ENCODE measurements around the gene TSEN15.
A peak's percentile ranks its signal among the peaks of the same experiment; 100 is the strongest.

Gene TSEN15

GRCh38 chr1:184051485-184052193 lies at the start of gene TSEN15:
Gene TSEN15, plus strand, starts transcription at chr1:184051730. Its CDS starts 26 bp downstream, at chr1:184051756.
- Histone ChIP-seq H3K27me3 (ENCODE audit: insufficient read depth, low read depth, severe bottlenecking) (no peaks in the 10 kb centered on the region), H3K36me3 (no peaks in the 10 kb centered on the region), H3K9me3 (ENCODE audit: severe bottlenecking) (no peaks in the 10 kb centered on the region), H3K27ac (peak within 1 kb of the TSS; percentile 92), H3K4me3 (ENCODE audit: low read depth, low read length) (peak within 1 kb of the TSS; percentile 61)
- peak; percentile 75 for DNase-seq
- TF ChIP-seq CTCF (IDR thresholded peaks at IDR 0.05; ENCODE audit: low read depth, low read length), result no peak

GRCh38 chr1:184002071-184002470 lies 49.5 kb upstream of the TSEN15 start:
- DNase-seq, result peak; percentile 25
- no peaks in the 10 kb centered on the region for H3K9me3 ChIP-seq (ENCODE audit: severe bottlenecking)
- H3K27me3 ChIP-seq (ENCODE audit: insufficient read depth, low read depth, severe bottlenecking), result no peaks in the 10 kb centered on the region
- H3K4me3 ChIP-seq (ENCODE audit: low read depth, low read length), result no peak overlapping the region
- TF ChIP-seq CTCF (IDR thresholded peaks at IDR 0.05; ENCODE audit: low read depth, low read length), result no peak
- H3K27ac ChIP-seq, result no peak overlapping the region
- no peaks in the 10 kb centered on the region for H3K36me3 ChIP-seq

GRCh38 chr1:184004935-184005334 lies 46.6 kb upstream of the TSEN15 start:
- H3K36me3 ChIP-seq, result no peaks in the 10 kb centered on the region
- H3K9me3 ChIP-seq (ENCODE audit: severe bottlenecking), result no peaks in the 10 kb centered on the region
- no peak overlapping the region for H3K4me3 ChIP-seq (ENCODE audit: low read depth, low read length)
- no peaks in the 10 kb centered on the region for H3K27me3 ChIP-seq (ENCODE audit: insufficient read depth, low read depth, severe bottlenecking)
- H3K27ac ChIP-seq, result no peak overlapping the region
- no peak for DNase-seq
- no peak for TF ChIP-seq CTCF (IDR thresholded peaks at IDR 0.05; ENCODE audit: low read depth, low read length)

GRCh38 chr1:184005506-184005905 lies 46.0 kb upstream of the TSEN15 start:
- Histone ChIP-seq H3K27ac (no peak overlapping the region), H3K4me3 (ENCODE audit: low read depth, low read length) (no peak overlapping the region), H3K27me3 (ENCODE audit: insufficient read depth, low read depth, severe bottlenecking) (no peaks in the 10 kb centered on the region), H3K9me3 (ENCODE audit: severe bottlenecking) (no peaks in the 10 kb centered on the region), H3K36me3 (no peaks in the 10 kb centered on the region)
- no peak for TF ChIP-seq CTCF (IDR thresholded peaks at IDR 0.05; ENCODE audit: low read depth, low read length)
- no peak for DNase-seq

- H3K27ac ChIP-seq, result no peak overlapping the region
- H3K4me3 ChIP-seq (ENCODE audit: low read depth, low read length), result no peak overlapping the region
- no peak for TF ChIP-seq CTCF (IDR thresholded peaks at IDR 0.05; ENCODE audit: low read depth, low read length)
These were observed 40.7 kb upstream of the TSEN15 start for GRCh38 chr1:184010788-184011187.

GRCh38 chr1:184012187-184012586 lies 39.3 kb upstream of the TSEN15 start:
- no peak for TF ChIP-seq CTCF (IDR thresholded peaks at IDR 0.05; ENCODE audit: low read depth, low read length)
- Histone ChIP-seq H3K36me3 (no peaks in the 10 kb centered on the region), H3K4me3 (ENCODE audit: low read depth, low read length) (no peak overlapping the region), H3K9me3 (ENCODE audit: severe bottlenecking) (no peaks in the 10 kb centered on the region), H3K27me3 (ENCODE audit: insufficient read depth, low read depth, severe bottlenecking) (no peaks in the 10 kb centered on the region), H3K27ac (no peak overlapping the region)
- DNase-seq, result no peak

More at GRCh38 chr1:184010788-184011187, 40.7 kb upstream of the TSEN15 start:
- no peaks in the 10 kb centered on the region for H3K27me3 ChIP-seq (ENCODE audit: insufficient read depth, low read depth, severe bottlenecking)
- no peak for DNase-seq
- no peaks in the 10 kb centered on the region for H3K36me3 ChIP-seq
- H3K9me3 ChIP-seq (ENCODE audit: severe bottlenecking), result no peaks in the 10 kb centered on the region

All from WERI-Rb-1 (cell line).